Esophagus muscularis mucosa (tissue), 4 donors: Measurements from ENCODE around the gene FUT3.

Source experiments
- CTCF ChIP-seq, 3 experiments: fragments of 200-600 bp in 2 of 3; fragments of 450-650 bp in 1 of 3; sonication (generic) in 2 of 3; IDR thresholded peaks; one replicate each; pipeline ENCODE4 v1.5.1; 2017 to 2019; ENCODE audit warnings: antibody characterized with exemption in 3 of 3, mild to moderate bottlenecking in 2 of 3, moderate library complexity in 1 of 3
- EP300 ChIP-seq: sonication (generic); formaldehyde crosslinking; IDR thresholded peaks from one replicate; pipeline ENCODE4 v1.6.1; 2017; ENCODE audit warnings: antibody characterized with exemption
- POLR2A ChIP-seq: fragments of 450-650 bp; IDR thresholded peaks from one replicate; pipeline ENCODE4 v1.6.1; 2017; ENCODE audit warnings: antibody characterized with exemption, moderate library complexity, mild to moderate bottlenecking, low read depth
- POLR2AphosphoS5 ChIP-seq, 2 donors: sonication (generic); formaldehyde crosslinking; IDR thresholded peaks; one replicate each; pipeline ENCODE4 v1.6.1; 2017; ENCODE audit warnings: antibody characterized with exemption in 2 of 2

DNA sequence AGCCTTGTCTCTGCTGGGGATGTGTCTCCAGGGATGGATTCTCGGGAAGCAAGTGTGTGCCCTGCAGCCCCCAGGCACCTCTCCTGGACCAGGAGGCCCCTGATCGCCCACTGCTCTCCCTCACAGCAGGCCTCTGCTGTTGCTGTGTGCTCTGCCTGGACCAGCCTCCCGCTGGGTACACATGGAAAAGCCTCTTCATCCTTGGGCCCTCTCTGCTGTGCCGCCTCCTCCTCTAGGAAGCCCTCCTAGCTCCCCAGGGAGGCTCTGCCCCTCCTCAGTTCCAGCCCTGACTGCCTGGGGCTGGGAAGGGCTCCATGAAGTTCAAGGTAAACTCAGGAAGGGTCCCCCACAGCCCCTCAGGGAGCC lies 40.3 kb upstream of the FUT3 start:
- TF ChIP-seq CTCF (IDR thresholded peaks at IDR 0.05) (no peak), EP300 (no peak), POLR2A (no peak), POLR2AphosphoS5 (IDR thresholded peaks at IDR 0.05) (no peak)
